KG1 (cell line): Measurements from ENCODE around the gene MUC22.

Source experiments
- DNase-seq: peaks from one replicate; lab custom pipeline; 2025; lab: John Stamatoyannopoulos, UW

MUC22 gene

GRCh38 chr6:31079656-31080261 lies 69.5 kb downstream of the MUC22 start:
- DNase-seq: no peak

DNA sequence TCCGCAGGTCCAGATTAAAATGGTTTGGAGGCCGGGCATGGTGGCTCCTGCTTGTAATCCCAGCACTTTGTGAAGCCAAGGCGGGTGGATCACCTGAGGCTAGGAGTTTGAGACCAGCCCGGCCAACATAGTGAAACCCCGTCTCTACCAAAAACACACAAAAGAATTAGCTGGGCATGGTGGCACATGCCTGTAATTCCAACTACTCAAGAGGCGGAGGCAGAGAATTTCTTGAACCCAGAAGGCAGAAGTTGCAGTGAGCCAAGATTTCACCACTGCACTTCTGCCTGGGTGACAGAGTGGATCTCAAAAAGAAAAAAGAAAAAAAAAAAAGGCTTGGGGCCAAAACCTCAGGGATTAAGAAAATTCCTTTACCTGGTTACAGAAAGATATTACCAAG lies 71.6 kb downstream of the MUC22 start:
- DNase-seq: no peak

DNA sequence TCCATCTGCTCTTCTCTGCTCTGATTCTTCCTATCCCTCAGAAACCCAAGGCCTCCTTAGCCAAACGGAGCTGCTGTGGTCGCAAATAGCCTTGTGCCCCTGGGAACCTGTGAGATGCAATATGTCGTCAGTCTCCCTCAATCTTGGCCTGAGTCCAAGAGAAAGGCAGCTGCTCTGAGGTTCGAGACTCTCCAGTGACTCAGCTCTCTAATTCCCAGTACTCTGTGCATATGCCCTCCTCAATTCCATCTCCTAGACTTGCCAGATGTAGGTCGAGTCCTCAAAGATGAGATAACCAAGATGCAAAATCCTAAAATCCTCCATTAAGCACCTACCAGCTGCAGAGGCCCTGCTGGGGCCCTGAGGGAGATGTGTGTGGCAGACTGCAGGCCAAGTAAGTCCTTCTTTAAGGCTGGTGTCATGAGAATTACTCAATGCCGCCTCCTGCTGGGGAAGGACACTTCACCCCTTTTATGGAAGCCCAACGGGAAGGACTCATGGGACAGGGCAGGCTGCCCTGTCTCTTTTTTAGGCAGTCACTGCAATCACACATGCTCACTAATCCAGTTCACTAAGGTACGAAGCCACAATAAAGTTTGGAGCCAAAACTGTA lies 73.6 kb downstream of the MUC22 start:
- DNase-seq: no peak
